ENCODE data around the gene HS2ST1.

HS2ST1 gene

DNA sequence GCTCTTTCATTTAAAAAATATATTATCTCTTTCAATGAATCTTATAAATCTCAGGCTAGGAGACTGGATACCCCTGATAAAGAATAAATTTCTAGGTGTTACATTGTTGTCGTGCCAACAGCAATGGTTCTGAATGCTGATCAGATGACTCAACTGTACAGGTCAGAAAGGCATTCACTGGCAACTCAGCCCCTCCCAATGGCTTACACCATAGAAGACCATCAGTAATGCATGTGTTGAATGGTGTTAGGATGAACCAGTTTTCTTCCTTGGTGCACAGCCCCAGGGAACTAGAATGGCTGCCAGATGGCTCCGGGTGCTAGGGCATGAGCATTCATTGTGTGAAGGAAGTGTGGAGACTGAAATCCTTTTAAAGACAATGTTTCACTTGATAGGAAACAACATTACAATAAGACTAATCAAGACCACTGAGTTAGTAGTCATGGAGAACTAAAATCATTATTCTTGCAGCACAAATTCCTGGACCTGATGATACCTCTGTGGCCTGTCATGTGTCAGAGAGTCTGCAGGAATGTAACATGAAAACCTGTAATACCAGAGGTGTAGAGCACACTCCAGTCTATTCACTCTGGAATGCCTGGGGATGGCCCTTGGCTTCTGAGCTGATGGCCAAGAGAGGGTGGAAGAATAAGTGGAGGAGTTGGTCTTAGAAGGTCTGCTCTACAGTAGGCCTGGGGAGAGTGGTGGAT, 226.6 kb downstream of the HS2ST1 start:
- DNase-seq (ENCODE audit: low read depth): no peak

DNA sequence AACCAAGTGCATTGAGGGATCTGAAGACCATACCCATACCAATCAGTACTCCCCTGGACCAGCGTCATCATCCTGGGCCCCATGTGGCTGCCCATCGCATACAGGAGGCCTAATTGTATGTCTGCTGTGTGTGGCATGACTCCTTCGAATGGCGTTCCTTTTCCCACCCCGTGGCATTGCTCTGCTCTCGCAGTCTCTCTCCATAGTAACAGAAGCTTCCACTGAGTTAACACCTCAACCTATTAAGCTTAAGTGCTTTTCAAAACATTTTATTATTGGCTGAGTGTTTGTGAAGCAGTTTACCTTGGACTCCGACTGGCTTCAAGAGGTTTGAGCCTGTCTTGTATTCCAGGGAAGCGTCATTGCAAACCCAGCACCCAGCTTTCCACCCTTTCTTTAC, 227.1 kb downstream of the HS2ST1 start:
- DNase-seq (ENCODE audit: low read depth): no peak

- no peak for DNase-seq (ENCODE audit: low read depth)
Observed at GRCh38 chr1:87143413-87144135, 229.1 kb downstream of the HS2ST1 start.

GRCh38 chr1:87144316-87144895, 230.0 kb downstream of the HS2ST1 start:
- no peak for DNase-seq (ENCODE audit: low read depth)

DNA sequence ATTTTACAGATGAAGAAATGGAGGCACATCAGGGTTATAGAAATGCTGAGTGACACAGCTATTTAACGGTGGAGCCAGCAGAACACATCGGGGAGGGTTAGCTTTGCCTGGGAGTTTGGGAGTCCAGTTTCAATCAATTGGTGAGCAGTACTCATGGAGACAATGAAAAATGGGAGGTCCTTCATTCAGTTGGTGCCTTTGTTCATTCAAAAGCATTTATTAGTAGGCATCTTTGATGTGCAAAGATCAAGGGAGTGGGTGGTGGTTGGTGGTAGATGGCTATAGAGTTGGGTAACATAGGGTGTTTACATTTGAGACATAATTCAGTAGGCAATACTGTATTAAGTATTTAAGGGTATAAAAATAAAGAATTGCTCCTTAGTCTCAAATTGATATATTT, 230.5 kb downstream of the HS2ST1 start:
- DNase-seq (ENCODE audit: low read depth): no peak

GRCh38 chr1:87146538-87146937, 232.1 kb downstream of the HS2ST1 start:
- DNase-seq (ENCODE audit: low read depth): no peak

GRCh38 chr1:87146986-87147385, 232.6 kb downstream of the HS2ST1 start:
- DNase-seq (ENCODE audit: low read depth): no peak

DNA sequence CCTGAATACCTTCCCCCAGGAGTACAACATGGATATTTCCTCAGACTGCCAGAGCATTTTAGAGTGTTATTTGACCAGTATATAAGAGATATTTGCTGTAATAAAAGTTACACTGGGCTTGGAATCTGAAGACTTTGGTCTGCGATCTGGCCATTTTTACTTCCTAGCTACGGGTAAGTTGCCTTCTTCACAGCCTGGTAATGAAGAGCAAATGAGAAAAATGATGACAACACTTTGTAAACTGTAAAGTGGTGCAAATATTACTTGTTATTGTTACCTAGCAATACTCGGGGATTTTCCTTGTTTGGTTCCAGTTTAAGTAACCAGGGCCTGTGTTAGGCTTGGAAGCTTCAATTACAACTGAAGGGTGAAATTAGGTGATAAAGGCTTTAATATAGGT, 233.4 kb downstream of the HS2ST1 start:
- no peak for DNase-seq (ENCODE audit: low read depth)

GRCh38 chr1:87148661-87149060, 234.2 kb downstream of the HS2ST1 start:
- no peak for DNase-seq (ENCODE audit: low read depth)

DNA sequence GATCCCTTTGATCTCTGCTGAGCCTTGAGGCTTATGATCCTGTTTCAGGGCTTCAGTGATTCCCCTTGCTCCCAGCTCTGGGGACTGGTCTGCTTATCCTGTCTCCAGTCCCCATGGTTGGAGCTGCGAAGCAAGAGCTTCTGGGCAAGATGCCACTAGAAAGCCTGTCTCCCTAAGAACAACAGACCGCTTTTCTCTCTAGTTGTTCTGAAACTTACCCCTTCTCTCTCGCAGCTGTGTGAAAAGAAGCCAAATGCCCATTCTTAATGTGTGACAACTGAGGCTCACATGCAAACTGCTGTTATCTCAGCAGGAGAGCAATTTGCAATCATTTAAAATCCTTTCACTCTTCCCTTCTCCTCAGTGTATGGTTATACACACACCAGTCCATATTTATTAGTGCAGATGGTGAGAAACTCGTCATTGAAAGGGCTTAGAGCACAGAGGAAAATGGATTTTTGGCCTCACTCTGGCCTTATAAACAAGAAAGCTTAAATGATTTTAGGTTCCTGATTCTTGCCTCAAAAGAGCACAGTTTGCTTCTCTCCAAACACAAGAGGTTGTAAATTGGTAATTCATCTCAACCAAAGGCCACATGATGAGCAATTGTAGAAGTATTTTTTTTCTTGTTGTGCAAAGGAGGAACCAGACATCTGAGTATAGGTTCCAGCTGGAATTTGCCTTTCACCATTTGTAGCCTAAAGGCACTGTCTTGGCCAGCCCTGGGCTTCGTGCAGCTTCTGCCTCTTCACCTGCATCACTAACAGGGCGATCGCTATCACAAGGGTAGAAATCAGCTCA, 235.0 kb downstream of the HS2ST1 start:
- no peak for DNase-seq (ENCODE audit: low read depth)

GRCh38 chr1:87150143-87150542, 235.7 kb downstream of the HS2ST1 start:
- DNase-seq (ENCODE audit: low read depth): no peak

- no peak for DNase-seq (ENCODE audit: low read depth)
Observed at GRCh38 chr1:87151500-87152421, 237.3 kb downstream of the HS2ST1 start.

DNA sequence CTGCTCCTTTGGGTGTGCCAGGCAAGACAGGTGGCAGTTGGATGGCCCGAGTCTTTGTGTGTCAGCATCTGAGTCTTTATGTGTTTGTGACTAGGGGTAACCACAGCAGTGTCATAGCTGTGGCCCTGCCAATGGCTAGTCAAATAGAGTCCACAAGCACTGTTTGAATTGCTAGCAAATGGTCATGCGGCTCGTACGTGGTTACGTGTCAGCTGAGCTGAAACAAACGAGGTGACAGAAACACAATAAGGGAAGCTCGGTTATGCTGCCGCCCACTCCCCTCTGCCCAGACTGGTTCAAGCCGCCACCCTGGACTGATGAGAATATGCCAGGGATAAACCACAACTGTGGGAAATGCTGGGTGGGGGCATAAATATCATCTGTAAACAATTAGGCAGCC, 239.9 kb downstream of the HS2ST1 start:
- no peak for DNase-seq (ENCODE audit: low read depth)

GRCh38 chr1:87155170-87155569, 240.7 kb downstream of the HS2ST1 start:
- DNase-seq (ENCODE audit: low read depth): no peak

DNA sequence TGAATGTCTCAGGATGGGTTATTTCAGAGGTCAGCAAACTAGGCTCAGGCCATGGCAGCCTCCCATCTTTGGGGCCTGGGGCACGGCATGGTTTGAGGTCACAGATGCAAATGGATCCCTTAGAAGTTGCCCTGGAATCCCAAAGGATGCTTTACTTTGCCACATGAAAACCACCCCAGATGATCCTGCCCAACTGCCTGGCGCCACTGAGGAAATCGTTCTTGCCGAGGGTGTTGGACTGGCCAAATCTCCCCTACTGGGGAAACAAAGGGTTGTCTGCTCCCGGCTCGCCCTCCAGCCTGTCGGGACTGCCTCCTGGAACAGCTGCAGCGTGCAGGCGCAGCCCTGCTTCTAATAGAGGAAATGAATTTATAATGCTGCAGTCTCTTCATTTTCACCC, 241.2 kb downstream of the HS2ST1 start:
- no peak for DNase-seq (ENCODE audit: low read depth)

DNA sequence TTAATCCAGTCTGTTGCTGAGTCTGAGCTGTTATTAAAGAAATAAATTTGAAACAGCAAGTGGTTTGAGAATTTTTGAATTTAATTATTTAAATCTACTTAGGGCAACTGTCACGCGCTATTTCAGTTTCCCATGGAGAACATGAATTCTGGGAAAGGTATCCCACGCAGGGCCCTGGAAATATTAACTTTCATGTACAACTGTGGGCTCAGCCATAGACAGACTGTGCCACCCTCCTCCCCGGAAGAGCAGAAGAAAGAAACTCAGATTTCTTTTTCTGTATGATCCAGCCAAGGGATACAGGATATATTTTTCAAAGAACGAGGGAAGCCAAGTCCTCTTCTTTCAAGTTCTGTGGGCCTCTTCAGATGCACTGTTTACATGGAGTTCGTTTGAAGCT, 241.7 kb downstream of the HS2ST1 start:
- no peak for DNase-seq (ENCODE audit: low read depth)

DNA sequence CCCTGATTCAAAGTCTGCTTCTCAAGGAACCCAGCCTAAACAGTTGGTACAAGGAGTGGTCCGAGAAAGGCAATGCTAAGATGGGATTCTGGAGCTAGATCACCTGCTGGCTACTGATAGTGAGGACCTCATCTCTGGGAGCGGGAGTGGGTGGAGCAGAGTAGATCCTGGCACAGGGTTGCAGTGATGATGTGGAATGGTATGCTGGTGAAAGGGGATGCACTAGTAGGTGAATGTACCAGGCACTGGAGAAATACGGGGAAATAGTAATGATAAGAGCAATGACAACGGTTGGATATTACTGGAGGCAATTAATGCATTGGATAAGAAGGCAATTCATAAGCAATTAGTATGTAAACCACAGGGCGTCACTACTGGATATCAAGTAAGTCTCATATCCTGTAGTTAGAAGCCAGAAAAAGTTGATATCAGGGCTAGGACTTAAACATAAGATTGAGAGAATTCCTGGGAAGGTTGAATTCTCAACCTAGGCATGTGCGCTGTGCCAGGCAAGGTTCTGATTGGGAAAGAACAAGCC, 245.0 kb downstream of the HS2ST1 start:
- DNase-seq (ENCODE audit: low read depth): no peak

Data from T follicular helper cell (primary cell).